A673 (cell line): ENCODE results near the gene FBP1. TPM values are rescaled to one million over a fixed set of nuclear protein-coding genes. Genes with fewer than 3 reads are reported as not detected.

Experiments used
- BruUV-seq: library from RNA; stranded (reverse); fragments of 400-500 nt; replicated peaks from 2 replicates; lab custom pipeline; 2021; lab: Mats Ljungman, UMichigan
- CTCF ChIA-PET: fragments of 300-600 bp; sonication (Branson Sonifier 250); formaldehyde crosslinking; loops from one replicate; lab custom pipeline; 2022; ENCODE audit warnings: antibody characterized with exemption; lab: Charles Lee
- POLR2A ChIA-PET: fragments of 300-600 bp; sonication (Branson Sonifier 250); formaldehyde crosslinking; loops from one replicate; lab custom pipeline; 2022; ENCODE audit warnings: antibody characterized with exemption; ENCODE audit not compliant: low non-redundant PET; lab: Charles Lee
- DNase-seq: peaks from one replicate; pipeline ENCODE4 v3.0.0-alpha.2; 2015; ENCODE audit warnings: low spot score
- H3K27ac ChIP-seq: fragments of 200-600 bp; sonication (generic); 2 replicates; pipeline ENCODE4 v1.5.1; 2016; ENCODE audit warnings: mixed run types, low read depth, mild to moderate bottlenecking, mixed read lengths, antibody characterized with exemption, low read length; ENCODE audit not compliant: poor library complexity, severe bottlenecking
- H3K27me3 ChIP-seq: fragments of 200-600 bp; sonication (generic); replicated peaks from 2 replicates; pipeline ENCODE4 v1.6.1; 2017; ENCODE audit warnings: mixed run types, low read depth, mild to moderate bottlenecking, mixed read lengths, antibody characterized with exemption, low read length; ENCODE audit not compliant: insufficient read depth, poor library complexity
- H3K36me3 ChIP-seq: fragments of 200-600 bp; sonication (generic); 2 replicates; pipeline ENCODE4 v1.6.1; 2016; ENCODE audit warnings: mixed run types, mild to moderate bottlenecking, mixed read lengths, antibody characterized with exemption, low read length; ENCODE audit not compliant: insufficient read depth, poor library complexity, severe bottlenecking
- H3K4me1 ChIP-seq: fragments of 200-600 bp; sonication (generic); 2 replicates; pipeline ENCODE4 v1.6.1; 2017; ENCODE audit warnings: mixed run types, mild to moderate bottlenecking, mixed read lengths, antibody characterized with exemption, low read length; ENCODE audit not compliant: insufficient read depth, poor library complexity, severe bottlenecking
- H3K4me3 ChIP-seq: fragments of 200-600 bp; sonication (generic); 2 replicates; pipeline ENCODE4 v1.5.1; 2016; ENCODE audit warnings: low read depth, mixed run types, mild to moderate bottlenecking, mixed read lengths, low read length; ENCODE audit not compliant: poor library complexity, severe bottlenecking
- H3K9me3 ChIP-seq: fragments of 200-600 bp; sonication (generic); 2 replicates; pipeline ENCODE4 v1.6.1; 2016; ENCODE audit warnings: mixed run types, low read depth, mild to moderate bottlenecking, mixed read lengths, antibody characterized with exemption, low read length; ENCODE audit not compliant: poor library complexity, severe bottlenecking
- CTCF ChIP-seq: fragments of 300-800, 200-600 bp; sonication (generic); conservative IDR thresholded peaks from 2 replicates; pipeline ENCODE4 v1.5.1; 2017; ENCODE audit warnings: low read depth, mild to moderate bottlenecking, antibody characterized with exemption, low read length, moderate library complexity, mixed read lengths
- EZH2 ChIP-seq: fragments of 200-600 bp; sonication (generic); IDR thresholded peaks from 2 replicates; pipeline ENCODE4 v1.6.1; 2017; ENCODE audit warnings: borderline replicate concordance, low read depth, mild to moderate bottlenecking, mixed read lengths, antibody characterized with exemption, low read length; ENCODE audit not compliant: poor library complexity, severe bottlenecking
- intact Hi-C: fragments of 100-400 bp; cut with micrococcal nuclease; formaldehyde crosslinking; loops from one replicate; pipeline ENCODE4 v1.10.0; 2022; ENCODE audit not compliant: unreplicated experiment
- total RNA-seq: library from RNA; stranded (reverse); gene quantifications from 2 replicates; pipeline ENCODE4 v1.2.3, GENCODE V29; 2021

FBP1 gene
- total RNA-seq, 1 experiment from 2014 or later = not detected

GRCh38 chr9:94679587-94679986 is 40.3 kb upstream of the FBP1 start:
- POLR2A ChIA-PET = interaction anchor here (0.6 kb wide), 1 partner anchor 23 kb away, joined by 3 read pairs; no protein-coding TSS in a partner anchor
- Histone ChIP-seq H3K9me3 (no peaks in the 10 kb centered on the region), H3K4me3 (no peak overlapping the region), H3K27me3 (no peaks in the 10 kb centered on the region), H3K4me1 (no peaks in the 10 kb centered on the region), H3K36me3 (no peaks in the 10 kb centered on the region), H3K27ac (no peak overlapping the region)
- no peak for DNase-seq
- CTCF ChIA-PET = no interaction called here
- intact Hi-C loops = no loop called here
- no TSS peak for BruUV-seq
- no peak for TF ChIP-seq CTCF
- TF ChIP-seq EZH2 = no peak

GRCh38 chr9:94677929-94678328 is 38.6 kb upstream of the FBP1 start:
- Histone ChIP-seq H3K36me3 (no peaks in the 10 kb centered on the region), H3K4me1 (no peaks in the 10 kb centered on the region), H3K27ac (no peak overlapping the region), H3K27me3 (no peaks in the 10 kb centered on the region), H3K4me3 (no peak overlapping the region), H3K9me3 (no peaks in the 10 kb centered on the region)
- CTCF ChIA-PET = no interaction called here
- no TSS peak for BruUV-seq
- no peak for TF ChIP-seq CTCF
- no peak for TF ChIP-seq EZH2
- POLR2A ChIA-PET = interaction anchor here (0.6 kb wide), 1 partner anchor 87 kb away, joined by 3 read pairs; no protein-coding TSS in a partner anchor
- DNase-seq = no peak
- intact Hi-C loops = no loop called here

- no TSS peak for BruUV-seq
- intact Hi-C loops = no loop called here
- Histone ChIP-seq H3K27ac (no peak overlapping the region), H3K27me3 (no peaks in the 10 kb centered on the region), H3K9me3 (no peaks in the 10 kb centered on the region), H3K36me3 (no peaks in the 10 kb centered on the region), H3K4me1 (no peaks in the 10 kb centered on the region), H3K4me3 (no peak overlapping the region)
- POLR2A ChIA-PET = no interaction called here
- no peak for TF ChIP-seq CTCF
- TF ChIP-seq EZH2 = no peak
- DNase-seq = no peak
- CTCF ChIA-PET = no interaction called here
These were observed 37.3 kb upstream of the FBP1 start for GRCh38 chr9:94676446-94677131.
